Endothelial cell of umbilical vein (primary cell): ENCODE results near the gene ABCA2. TPM values are rescaled to one million over a fixed set of nuclear protein-coding genes. Genes with fewer than 3 reads are reported as not detected.

Source experiments
- BruUV-seq: library from RNA; stranded (reverse); fragments of 400-500 nt; replicated peaks from 2 replicates; lab custom pipeline; 2021; lab: Mats Ljungman, UMichigan
- CTCF ChIA-PET: fragments of 300-600, 350-600 bp; sonication (Branson Sonifier 250); formaldehyde crosslinking; loops from one replicate; lab custom pipeline; 2021; ENCODE audit warnings: antibody characterized with exemption, inconsistent platforms; lab: Charles Lee
- POLR2A ChIA-PET: fragments of 300-600, 350-600 bp; sonication (Branson Sonifier 250); formaldehyde crosslinking; loops from one replicate; lab custom pipeline; 2021; ENCODE audit warnings: antibody characterized with exemption, inconsistent platforms; lab: Charles Lee
- DNase-seq: peaks from one replicate; pipeline ENCODE4 v3.0.0-alpha.2; 2011; ENCODE audit warnings: low read depth, low spot score
- FAIRE-seq: peaks from 2 replicates; lab custom pipeline; 2011; peaks lifted over from hg19 to GRCh38; lab: Jason Lieb, UNC
- H2AFZ ChIP-seq: 2 replicates; pipeline ENCODE4 v1.6.0; 2012; ENCODE audit warnings: low read depth, low read length, control low read depth, inconsistent platforms
- H3K27ac ChIP-seq: 2 replicates; pipeline ENCODE4 v1.5.1; 2011; ENCODE audit warnings: low read depth, mild to moderate bottlenecking, control low read depth, low read length, moderate library complexity; ENCODE audit not compliant: insufficient read depth
- H3K27me3 ChIP-seq, 2 experiments: 2 replicates each; pipeline versions ENCODE4 v1.6.0 to v1.6.1; 2011; ENCODE audit warnings: low read length in 2 of 2, mixed read lengths in 1 of 2; ENCODE audit not compliant: control insufficient read depth in 2 of 2, insufficient read depth in 2 of 2
- H3K36me3 ChIP-seq, 2 experiments: 2 replicates in 1 of 2; 3 replicates in 1 of 2; pipeline ENCODE4 v1.5.1; 2011; ENCODE audit warnings: low read length in 2 of 2, mild to moderate bottlenecking in 1 of 2, moderate library complexity in 1 of 2; ENCODE audit not compliant: control insufficient read depth in 2 of 2, insufficient read depth in 2 of 2; ENCODE audit errors: extremely low read depth in 1 of 2
- H3K4me1 ChIP-seq: 3 replicates; pipeline ENCODE4 v1.5.1; 2011; ENCODE audit warnings: mild to moderate bottlenecking, low read length; ENCODE audit not compliant: control insufficient read depth, insufficient read depth; ENCODE audit errors: extremely low read depth
- H3K4me2 ChIP-seq: 2 replicates; pipeline ENCODE4 v1.6.1; 2011; ENCODE audit warnings: low read length, control low read depth, mixed read lengths; ENCODE audit not compliant: insufficient read depth
- H3K4me3 ChIP-seq, 3 experiments: fragments of 200-600 bp in 1 of 3; sonication (generic), shearing (Covaris generic) in 1 of 3; replicated peaks in 1 of 3; 2 replicates each; pipeline ENCODE4 v1.5.1; 2011 to 2016; ENCODE audit warnings: control low read depth in 3 of 3, low read length in 3 of 3, mild to moderate bottlenecking in 2 of 3, inconsistent platforms in 1 of 3, low read depth in 1 of 3, moderate library complexity in 1 of 3; ENCODE audit not compliant: insufficient read depth in 1 of 3
- H3K79me2 ChIP-seq: 2 replicates; pipeline ENCODE4 v1.6.0; 2012; ENCODE audit warnings: low read length, inconsistent platforms; ENCODE audit not compliant: control insufficient read depth, insufficient read depth
- H3K9ac ChIP-seq: replicated peaks from 2 replicates; pipeline ENCODE3; 2011; ENCODE audit warnings: low read length, control low read depth; ENCODE audit not compliant: insufficient read depth; ENCODE audit errors: extremely low read depth
- H3K9me1 ChIP-seq: replicated peaks from 3 replicates; pipeline ENCODE4 v1.6.0; 2011; ENCODE audit warnings: mild to moderate bottlenecking, low read length; ENCODE audit not compliant: control insufficient read depth, insufficient read depth; ENCODE audit errors: extremely low read depth
- H3K9me3 ChIP-seq: replicated peaks from 2 replicates; pipeline ENCODE4 v1.5.1; 2012; ENCODE audit warnings: low read length, inconsistent platforms; ENCODE audit not compliant: control insufficient read depth, insufficient read depth
- H4K20me1 ChIP-seq: replicated peaks from 2 replicates; pipeline ENCODE3; 2011; ENCODE audit warnings: mild to moderate bottlenecking, low read length; ENCODE audit not compliant: control insufficient read depth, insufficient read depth; ENCODE audit errors: extremely low read depth
- EZH2 ChIP-seq: IDR thresholded peaks from 2 replicates; pipeline ENCODE4 v1.6.1; 2012; ENCODE audit warnings: borderline replicate concordance, low read depth, mild to moderate bottlenecking, moderate library complexity, low read length, inconsistent platforms; ENCODE audit not compliant: severe bottlenecking
- FOS ChIP-seq: IDR thresholded peaks from 2 replicates; pipeline ENCODE4 v1.6.1; 2011; ENCODE audit warnings: mild to moderate bottlenecking, low read length, moderate library complexity, borderline replicate concordance; ENCODE audit not compliant: insufficient read depth
- GATA2 ChIP-seq: IDR thresholded peaks from 2 replicates; pipeline ENCODE4 v1.7.0; 2011; ENCODE audit warnings: low read depth, mild to moderate bottlenecking, moderate library complexity, mixed read lengths, low read length; ENCODE audit not compliant: insufficient read length, insufficient read depth
- JUN ChIP-seq: IDR thresholded peaks from 2 replicates; pipeline ENCODE4 v1.6.1; 2011; ENCODE audit warnings: borderline replicate concordance, low read depth; ENCODE audit not compliant: insufficient read length, insufficient read depth
- MAX ChIP-seq: IDR thresholded peaks from 2 replicates; pipeline ENCODE4 v1.6.1; 2011; ENCODE audit not compliant: insufficient read depth, insufficient read length
- MYC ChIP-seq: IDR thresholded peaks from one replicate; pipeline ENCODE4 v1.6.1; 2011; ENCODE audit warnings: mild to moderate bottlenecking, low read depth, low read length
- POLR2A ChIP-seq: IDR thresholded peaks from 2 replicates; pipeline ENCODE4 v1.6.1; 2012; ENCODE audit warnings: low read depth, mild to moderate bottlenecking, control low read depth, low read length
- POLR2AphosphoS5 ChIP-seq: IDR thresholded peaks from 2 replicates; pipeline ENCODE4 v1.6.1; 2012; ENCODE audit warnings: low read depth, mild to moderate bottlenecking, control low read depth, low read length, moderate library complexity; ENCODE audit not compliant: insufficient read depth
- dilution Hi-C: fragments of 300-500 bp; cut with MboI; formaldehyde crosslinking; loops from one replicate; pipeline ENCODE4 v1.15.0; 2019; ENCODE audit warnings: low sequenced_read_pairs; ENCODE audit not compliant: extremely low pct_ligation_motif_present
- intact Hi-C: fragments of 100-400 bp; cut with micrococcal nuclease; formaldehyde crosslinking; loops from one replicate; pipeline ENCODE4 v1.10.0; 2022
- polyA plus RNA-seq, 4 experiments: library from polyadenylated mRNA; depleted of rRNA in 3 of 4; stranded (reverse) in 3 of 4; unstranded in 1 of 4; fragments of >200 nt; gene quantifications; 2 replicates each; pipeline versions ENCODE4 v1.2.1 to v1.2.3, GENCODE V29; 2011 to 2012; ENCODE audit warnings: missing spikeins in 1 of 4
- total RNA-seq: library from RNA; stranded (reverse); gene quantifications from 2 replicates; pipeline ENCODE4 v1.2.3, GENCODE V29; 2021
- TF ChIP-seq, protein P1 (sequence below), 2 donors: IDR thresholded peaks; 1 replicate in 1 of 2; 2 replicates in 1 of 2; pipeline ENCODE4 v1.5.1; 2011; ENCODE audit warnings: low read length in 2 of 2, mild to moderate bottlenecking in 2 of 2, moderate library complexity in 2 of 2, control low read depth in 1 of 2, inconsistent platforms in 1 of 2, low read depth in 1 of 2; ENCODE audit not compliant: insufficient read depth in 1 of 2; ENCODE audit errors: extremely low read depth in 1 of 2

ABCA2 gene
- total and polyA plus RNA-seq, 2 donors (not counting 3 experiments of a cell fraction or from before 2014, with no cell fraction given), result 20.0 to 29.1 TPM

GRCh38 chr9:137032858-137033257, 4.8 kb upstream of the ABCA2 start:
- Histone ChIP-seq H3K9me3 (no peaks in the 10 kb centered on the region), H2AFZ (no peak overlapping the region), H3K36me3 (no peaks in the 10 kb centered on the region), H3K79me2 (no peaks in the 10 kb centered on the region), H4K20me1 (no peaks in the 10 kb centered on the region), H3K27me3 (no peaks in the 10 kb centered on the region), H3K4me1 (peaks cover 8% of the 10 kb centered on the region), H3K9me1 (no peaks in the 10 kb centered on the region), H3K9ac (no peak overlapping the region), H3K4me3 (no peak overlapping the region), H3K27ac (no peak overlapping the region), H3K4me2 (no peak overlapping the region)
- dilution Hi-C loops (no loop called here), intact Hi-C loops (no loop called here)
- no TSS peak for BruUV-seq
- DNase-seq, result no peak
- TF ChIP-seq GATA2 (no peak), JUN (no peak), FOS (no peak), MYC (no peak), MAX (no peak), POLR2AphosphoS5 (no peak), EZH2 (no peak), POLR2A (no peak)
- TF ChIP-seq, protein P1, sequence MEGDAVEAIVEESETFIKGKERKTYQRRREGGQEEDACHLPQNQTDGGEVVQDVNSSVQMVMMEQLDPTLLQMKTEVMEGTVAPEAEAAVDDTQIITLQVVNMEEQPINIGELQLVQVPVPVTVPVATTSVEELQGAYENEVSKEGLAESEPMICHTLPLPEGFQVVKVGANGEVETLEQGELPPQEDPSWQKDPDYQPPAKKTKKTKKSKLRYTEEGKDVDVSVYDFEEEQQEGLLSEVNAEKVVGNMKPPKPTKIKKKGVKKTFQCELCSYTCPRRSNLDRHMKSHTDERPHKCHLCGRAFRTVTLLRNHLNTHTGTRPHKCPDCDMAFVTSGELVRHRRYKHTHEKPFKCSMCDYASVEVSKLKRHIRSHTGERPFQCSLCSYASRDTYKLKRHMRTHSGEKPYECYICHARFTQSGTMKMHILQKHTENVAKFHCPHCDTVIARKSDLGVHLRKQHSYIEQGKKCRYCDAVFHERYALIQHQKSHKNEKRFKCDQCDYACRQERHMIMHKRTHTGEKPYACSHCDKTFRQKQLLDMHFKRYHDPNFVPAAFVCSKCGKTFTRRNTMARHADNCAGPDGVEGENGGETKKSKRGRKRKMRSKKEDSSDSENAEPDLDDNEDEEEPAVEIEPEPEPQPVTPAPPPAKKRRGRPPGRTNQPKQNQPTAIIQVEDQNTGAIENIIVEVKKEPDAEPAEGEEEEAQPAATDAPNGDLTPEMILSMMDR (IDR thresholded peaks at IDR 0.05; ENCODE audit: extremely low read depth in 1 of 2, insufficient read depth in 1 of 2, low read depth in 1 of 2, low read length in 2 of 2), result no peak
- FAIRE-seq, result no peak
- ChIA-PET CTCF (no interaction called here), POLR2A (no interaction called here)
